ENCODE measurements around the gene EZH2.

EZH2 gene

GRCh38 chr7:148763622-148764021 is 120.5 kb downstream of the EZH2 start:
- no peak for DNase-seq (ENCODE audit: low spot score)

- DNase-seq (ENCODE audit: low spot score): no peak
Observed at GRCh38 chr7:148761499-148762278, 122.4 kb downstream of the EZH2 start.

All from COLO829 (cell line).